HG03280 (cell line): ENCODE measurements around the gene JAZF1.

Experiments used
- ATAC-seq: cut with Tn5 transposase; IDR thresholded peaks from one replicate; pipeline ENCODE4 v1.9.1; 2021; ENCODE audit warnings: mild to moderate bottlenecking, moderate library complexity; ENCODE audit not compliant: unreplicated experiment

JAZF1 gene

DNA sequence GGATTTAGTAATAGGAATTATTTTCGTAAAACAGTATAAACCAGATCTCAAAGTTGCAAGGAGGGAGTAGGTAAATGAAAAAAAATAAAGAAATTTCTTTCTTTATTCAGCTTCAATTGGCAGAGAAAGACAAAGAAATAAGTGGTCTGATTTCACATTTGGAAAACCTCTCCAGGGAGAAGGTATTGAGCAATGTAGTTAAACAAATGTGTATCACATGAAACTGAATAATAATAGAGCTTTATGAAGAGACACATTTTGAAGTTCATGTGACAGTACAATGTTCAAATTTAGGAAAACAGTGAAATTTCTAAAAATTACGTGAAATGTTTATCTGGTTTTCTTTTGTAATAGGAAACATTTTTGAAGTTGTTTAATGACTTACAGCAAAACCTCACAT is 377.6 kb downstream of the JAZF1 start:
- ATAC-seq: no peak

GRCh38 chr7:27799212-27799611 is 381.4 kb downstream of the JAZF1 start:
- ATAC-seq: no peak

GRCh38 chr7:27795977-27796376 is 384.6 kb downstream of the JAZF1 start:
- no peak for ATAC-seq

- ATAC-seq: no peak
These were observed 386.8 kb downstream of the JAZF1 start for GRCh38 chr7:27793780-27794179.

- no peak for ATAC-seq
These were observed 392.2 kb downstream of the JAZF1 start for GRCh38 chr7:27788437-27788836.

- no peak for ATAC-seq
These were observed 396.1 kb downstream of the JAZF1 start for GRCh38 chr7:27784399-27785053.

- no peak for ATAC-seq
These were observed 397.7 kb downstream of the JAZF1 start for GRCh38 chr7:27782849-27783248.

DNA sequence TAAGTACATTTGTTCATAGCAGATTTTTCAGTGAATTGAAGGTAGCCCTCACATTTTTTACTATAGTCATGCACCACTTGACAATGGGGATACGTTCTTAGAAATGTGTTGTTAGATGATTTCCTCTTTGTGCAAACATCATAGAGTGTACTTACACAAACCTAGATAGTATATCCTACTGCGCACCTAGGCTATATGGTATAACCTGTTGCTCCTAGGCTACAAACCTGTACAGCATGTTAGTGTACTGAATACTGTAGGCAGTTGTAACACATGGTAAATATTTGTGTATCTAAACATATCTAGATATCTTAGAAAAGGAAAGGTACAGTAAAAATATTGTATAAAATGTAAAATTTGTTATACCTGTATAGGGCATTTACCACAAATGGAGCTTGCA is 399.4 kb downstream of the JAZF1 start:
- no peak for ATAC-seq
